HG02884 (cell line): ENCODE results near the gene PAM16.

Source experiments
- ATAC-seq: cut with Tn5 transposase; IDR thresholded peaks from one replicate; pipeline ENCODE4 v1.9.1; 2021; ENCODE audit warnings: mild to moderate bottlenecking, moderate library complexity; ENCODE audit not compliant: unreplicated experiment

PAM16 gene

GRCh38 chr16:4371357-4372000 is 20.4 kb upstream of the PAM16 start, which contains the start of gene VASN:
VASN (plus strand) TSS chr16:4371848; CDS start chr16:4380878, 9,030 bp downstream.
- ATAC-seq = no peak

GRCh38 chr16:4370570-4371356 is 19.6 kb upstream of the PAM16 start:
- ATAC-seq = no peak

GRCh38 chr16:4370151-4370550 is 19.0 kb upstream of the PAM16 start:
- no peak for ATAC-seq

- ATAC-seq = no peak
Observed at GRCh38 chr16:4369007-4369733, 18.0 kb upstream of the PAM16 start.

GRCh38 chr16:4367393-4367856 is 16.3 kb upstream of the PAM16 start:
- no peak for ATAC-seq

- no peak for ATAC-seq
Observed at GRCh38 chr16:4366016-4366415, 14.9 kb upstream of the PAM16 start.

GRCh38 chr16:4365615-4366014 is 14.5 kb upstream of the PAM16 start:
- ATAC-seq = no peak

GRCh38 chr16:4365014-4365406 is 13.9 kb upstream of the PAM16 start:
- ATAC-seq = peak; percentile 63

- no peak for ATAC-seq
Observed at GRCh38 chr16:4364196-4365013, 13.3 kb upstream of the PAM16 start.

- ATAC-seq = no peak
Observed at GRCh38 chr16:4362476-4363135, 11.5 kb upstream of the PAM16 start.

- ATAC-seq = no peak
Observed at GRCh38 chr16:4361944-4362311, 10.8 kb upstream of the PAM16 start.

- no peak for ATAC-seq
Observed at GRCh38 chr16:4361033-4361943, 10.2 kb upstream of the PAM16 start.

GRCh38 chr16:4360538-4361021 is 9.5 kb upstream of the PAM16 start:
- no peak for ATAC-seq

GRCh38 chr16:4359914-4360313 is 8.8 kb upstream of the PAM16 start:
- no peak for ATAC-seq

- no peak for ATAC-seq
Observed at GRCh38 chr16:4358831-4359561, 7.9 kb upstream of the PAM16 start.

- no peak for ATAC-seq
Observed at GRCh38 chr16:4358236-4358635, 7.1 kb upstream of the PAM16 start.

GRCh38 chr16:4356820-4357219 is 5.7 kb upstream of the PAM16 start:
- no peak for ATAC-seq
